A549 (cell line): ENCODE data around the gene SEC24B. TPM values are rescaled to one million over a fixed set of nuclear protein-coding genes. Genes with fewer than 3 reads are reported as not detected.
"Not testable (repeated sequence)": the region's sequence is repeated elsewhere in the genome, so short reads cannot be mapped to it uniquely, and the experiment has no call there.

Source experiments
- ATAC-seq, 2 experiments: fragments of 200-7000 bp in 1 of 2; fragments of >200 bp in 1 of 2; cut with Nextera tagmentation in 1 of 2; cut with Tn5 transposase in 1 of 2; 3 replicates each; pipeline versions ENCODE4 v1.8.0 to v1.9.1; 2018 to 2020; ENCODE audit warnings: mild to moderate bottlenecking in 1 of 2, moderate library complexity in 1 of 2
- CTCF ChIA-PET: fragments of 300-600 bp; sonication (Branson Sonifier 250); formaldehyde crosslinking; extraction: SDS; loops from one replicate; lab custom pipeline; 2021; ENCODE audit warnings: antibody characterized with exemption, inconsistent platforms; lab: Yijun Ruan, JAX
- POLR2A ChIA-PET: fragments of 350-600 bp; formaldehyde crosslinking; extraction: SDS; loops from one replicate; lab custom pipeline; 2021; ENCODE audit warnings: antibody characterized with exemption, inconsistent platforms; lab: Yijun Ruan, JAX
- DNase-seq, 2 experiments: peaks; one replicate each; pipeline versions ENCODE4 v3.0.0 to v3.0.0-alpha.2; 2011 to 2016; ENCODE audit warnings: low read depth in 1 of 2, low spot score in 1 of 2
- FAIRE-seq: peaks from 2 replicates; lab custom pipeline; 2011; peaks lifted over from hg19 to GRCh38; lab: Jason Lieb, UNC
- H3K27ac ChIP-seq, 2 experiments: fragments of >200 bp; sonication (Bioruptor Twin); formaldehyde crosslinking; 3 replicates each; pipeline ENCODE4 v1.5.1; 2016 to 2017
- H3K4me1 ChIP-seq: fragments of >200 bp; sonication (Bioruptor Twin); formaldehyde crosslinking; 3 replicates; pipeline ENCODE4 v1.6.1; 2016
- H3K4me2 ChIP-seq: fragments of >200 bp; sonication (Bioruptor Twin); formaldehyde crosslinking; 3 replicates; pipeline ENCODE4 v1.6.1; 2016
- H3K4me3 ChIP-seq: fragments of >200 bp; sonication (Bioruptor Twin); formaldehyde crosslinking; 3 replicates; pipeline ENCODE4 v1.5.1; 2016
- H3K9me3 ChIP-seq: fragments of >200 bp; sonication (Bioruptor Twin); formaldehyde crosslinking; 3 replicates; pipeline ENCODE4 v1.6.1; 2016
- CBX2 ChIP-seq: fragments of 200-600 bp; sonication (generic); IDR thresholded peaks from 2 replicates; pipeline ENCODE4 v1.6.1; 2016; ENCODE audit warnings: low read depth, mild to moderate bottlenecking, borderline replicate concordance
- FOSB ChIP-seq: fragments of 250-450 bp; sonication (Bioruptor Pico); IDR thresholded peaks from 2 replicates; pipeline ENCODE4 v1.5.0; 2020; ENCODE audit warnings: mild to moderate bottlenecking, moderate library complexity
- HDAC2 ChIP-seq: fragments of 200-600 bp; sonication (generic); IDR thresholded peaks from 2 replicates; pipeline ENCODE4 v1.6.1; 2016
- HEYL ChIP-seq: fragments of 250-450 bp; sonication (Bioruptor Pico); IDR thresholded peaks from 2 replicates; pipeline ENCODE4 v1.8.0; 2021; ENCODE audit warnings: mild to moderate bottlenecking, moderate library complexity
- HMGXB4 ChIP-seq: fragments of 250-450 bp; sonication (Bioruptor Pico); IDR thresholded peaks from 2 replicates; pipeline ENCODE4 v1.5.0; 2021; ENCODE audit warnings: mild to moderate bottlenecking, moderate library complexity, borderline replicate concordance
- HOXB5 ChIP-seq: fragments of 250-450 bp; sonication (Bioruptor Pico); IDR thresholded peaks from 2 replicates; pipeline ENCODE4 v1.5.0; 2020; ENCODE audit warnings: mild to moderate bottlenecking, moderate library complexity
- KDM1A ChIP-seq: fragments of 200-600 bp; sonication (generic); IDR thresholded peaks from 2 replicates; pipeline ENCODE4 v1.6.1; 2016; ENCODE audit warnings: low read depth, mild to moderate bottlenecking
- NR3C1 ChIP-seq: fragments of >200 bp; sonication (Bioruptor Twin); formaldehyde crosslinking; IDR thresholded peaks from 3 replicates; pipeline ENCODE4 v1.6.1; 2017
- PHF8 ChIP-seq: fragments of 200-600 bp; sonication (generic); IDR thresholded peaks from 2 replicates; pipeline ENCODE4 v1.6.1; 2016; ENCODE audit warnings: low read depth, mild to moderate bottlenecking, antibody characterized with exemption, moderate library complexity, borderline replicate concordance
- RNF2 ChIP-seq: fragments of 200-600 bp; sonication (generic); IDR thresholded peaks from 2 replicates; pipeline ENCODE4 v1.6.1; 2016; ENCODE audit warnings: low read depth, mild to moderate bottlenecking, antibody characterized with exemption, moderate library complexity, borderline replicate concordance
- ZNF302 ChIP-seq: fragments of 250-450 bp; sonication (Bioruptor Pico); IDR thresholded peaks from 2 replicates; pipeline ENCODE4 v1.9.0; 2021; ENCODE audit warnings: inconsistent platforms, mild to moderate bottlenecking, moderate library complexity
- ZSCAN20 ChIP-seq: fragments of 250-450 bp; sonication (Bioruptor Pico); IDR thresholded peaks from 2 replicates; pipeline ENCODE4 v1.8.0; 2022; ENCODE audit warnings: mild to moderate bottlenecking, moderate library complexity
- WGBS: methylation state at CpG from one replicate; pipeline ENCODE4 v1.1.6; 2017; ENCODE audit errors: missing lambda C conversion rate; 5-methylcytosine and 5-hydroxymethylcytosine counted together
- polyA plus RNA-seq, 4 experiments: library from polyadenylated mRNA; depleted of rRNA in 3 of 4; stranded (reverse); fragments of >200 nt; fragmentation: RNase III in 1 of 4; extraction: RNeasy Plus Mini Kit Qiagen cat#74134 plus additional on column Dnase treatment in 1 of 4; gene quantifications; 2 replicates in 3 of 4; 3 replicates in 1 of 4; pipeline ENCODE4 v1.2.3, GENCODE V29; 2011 to 2017
- TF ChIP-seq, protein P1 (sequence below): IDR thresholded peaks from 2 replicates; pipeline ENCODE4 v1.6.1; 2012

Gene SEC24B
- polyA plus RNA-seq, 2 of the 4 experiments (the other 2 are of a cell fraction), result 13.8 to 40.0 TPM

- WGBS, result 73% methylated on average over 3 of the region's 3 CpGs
- CTCF ChIA-PET, result no interaction called here
- Histone ChIP-seq H3K9me3 (no peaks in the 10 kb centered on the region), H3K4me3 (no peak overlapping the region), H3K4me1 (peaks cover 6% of the 10 kb centered on the region; the same call in 1 of the 3 replicates), H3K4me2 (no peak overlapping the region), H3K27ac (no peak overlapping the region)
- POLR2A ChIA-PET, result no interaction called here
- TF ChIP-seq NR3C1, result no peak
- TF ChIP-seq FOSB (CRISPR knock-in tag), result no peak
- no peak for TF ChIP-seq KDM1A
- no peak for TF ChIP-seq HMGXB4 (CRISPR knock-in tag)
- TF ChIP-seq ZSCAN20 (CRISPR knock-in tag), result no peak
- ATAC-seq (no peak), DNase-seq (no peak), FAIRE-seq (no peak)
These were observed 121.4 kb downstream of the SEC24B start for GRCh38 chr4:109554971-109555370.

GRCh38 chr4:109557433-109557832, 123.8 kb downstream of the SEC24B start:
- Histone ChIP-seq H3K9me3 (no peaks in the 10 kb centered on the region), H3K4me1 (peaks cover 11% of the 10 kb centered on the region; the same call in 1 of the 3 replicates), H3K27ac (no peak overlapping the region), H3K4me3 (no peak overlapping the region), H3K4me2 (no peak overlapping the region)
- 94% methylated on average over 4 of the region's 28 CpGs for WGBS
- ChIA-PET POLR2A (no interaction called here), CTCF (no interaction called here)
- no peak for DNase-seq
- FAIRE-seq, result no peak
- no peak for ATAC-seq
- TF ChIP-seq FOSB (CRISPR knock-in tag) (no peak), RNF2 (no peak), HMGXB4 (CRISPR knock-in tag) (no peak), HDAC2 (no peak), CBX2 (no peak), KDM1A (no peak), ZNF302 (no peak), HEYL (CRISPR knock-in tag) (no peak)
- TF ChIP-seq, protein P1, sequence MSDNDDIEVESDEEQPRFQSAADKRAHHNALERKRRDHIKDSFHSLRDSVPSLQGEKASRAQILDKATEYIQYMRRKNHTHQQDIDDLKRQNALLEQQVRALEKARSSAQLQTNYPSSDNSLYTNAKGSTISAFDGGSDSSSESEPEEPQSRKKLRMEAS, result no peak

DNA sequence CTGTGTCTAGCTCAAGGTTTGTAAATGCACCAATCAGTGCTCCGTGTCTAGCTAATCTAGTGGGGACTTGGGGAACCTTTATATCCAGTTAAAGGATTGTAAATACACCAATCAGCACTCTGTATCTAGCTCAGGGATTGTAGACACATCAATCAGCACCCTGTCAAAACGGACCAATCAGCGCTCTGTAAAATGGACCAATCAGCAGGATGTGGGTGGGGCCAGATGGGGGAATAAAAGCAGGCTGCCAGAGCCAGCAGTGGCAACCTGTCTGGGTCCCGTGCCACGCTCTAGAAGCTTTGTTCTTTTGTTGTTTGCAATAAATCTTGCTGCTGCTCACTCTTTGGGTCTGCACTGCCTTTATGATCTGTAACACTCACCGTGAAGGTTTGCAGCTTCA, 124.5 kb downstream of the SEC24B start:
- CTCF ChIA-PET, result interaction anchor here (0.7 kb wide), 1 partner anchor 131 kb away, joined by 3 read pairs; no protein-coding TSS in a partner anchor

DNA sequence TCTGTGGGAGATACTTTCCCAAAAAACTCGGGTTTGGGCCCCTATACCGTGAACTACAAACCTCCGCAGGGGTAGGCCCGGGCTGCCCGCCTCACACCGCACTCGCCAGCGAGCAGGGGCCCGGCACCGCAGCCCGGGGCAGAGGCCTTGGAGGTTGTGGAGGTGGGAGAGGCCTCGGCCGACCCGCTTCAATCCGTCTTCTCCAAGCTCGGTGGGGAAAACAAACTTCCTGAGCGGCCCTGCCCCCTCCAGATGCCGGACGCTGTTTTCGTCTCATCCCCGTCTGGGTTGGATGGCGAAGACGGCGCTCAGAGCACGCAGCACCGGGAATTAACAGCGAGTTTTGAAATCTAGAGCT, 126.0 kb downstream of the SEC24B start:
- 4% methylated on average over 16 of the region's 27 CpGs for WGBS
- Histone ChIP-seq H3K4me2 (peak overlapping the region; percentile 83), H3K9me3 (no peaks in the 10 kb centered on the region), H3K27ac (peak overlapping the region; percentile 81 to 92), H3K4me1 (peaks cover 11% of the 10 kb centered on the region; the same call in 1 of the 3 replicates), H3K4me3 (peak overlapping the region; percentile 77)
- FAIRE-seq, result no peak
- CTCF ChIA-PET, result interaction anchor here (0.9 to 1.2 kb wide), 2 partner anchors 126 to 132 kb away, joined by 3 to 4 read pairs; partner anchors contain the start of gene SEC24B
- POLR2A ChIA-PET, result interaction anchor here (1.0 kb wide), 1 partner anchor 256 kb away, joined by 3 read pairs; the partner anchor contains the start of gene GAR1
- peak; percentile 65 to 69 for ATAC-seq
- peak in 1 of 2 experiments; percentile 7 for DNase-seq
- TF ChIP-seq, protein P1, result no peak
- peak; percentile 33; the same call in 1 of the 2 replicates for TF ChIP-seq PHF8

More for the DNA sequence above, 124.5 kb downstream of the SEC24B start:
- peak in 1 of 2 experiments; percentile 20 for DNase-seq
- FAIRE-seq, H3K27ac ChIP-seq, ATAC-seq, POLR2A ChIA-PET, H3K4me3 ChIP-seq, H3K4me2 ChIP-seq, H3K9me3 ChIP-seq: not testable (repeated sequence)
- 0 out of 2 replicates have a peak, but pooled peaks have one; percentile 69 for TF ChIP-seq HOXB5 (CRISPR knock-in tag)
- peaks cover 11% of the 10 kb centered on the region; the same call in 1 of the 3 replicates for H3K4me1 ChIP-seq
- WGBS, result 95% methylated on average over 6 of the region's 6 CpGs
